H1 (cell line): ENCODE measurements around the gene PLPPR2.

Experiments
- HDAC2 ChIP-seq, 2 experiments: fragments of 300-600 bp in 1 of 2; sonication (generic) in 1 of 2; IDR thresholded peaks; 2 replicates each; pipeline ENCODE4 v1.6.1; 2011 to 2012; ENCODE audit warnings: low read depth in 2 of 2, low read length in 2 of 2, mild to moderate bottlenecking in 2 of 2, moderate library complexity in 2 of 2, borderline replicate concordance in 1 of 2, inconsistent platforms in 1 of 2
- TF ChIP-seq, protein P1 (sequence below), 3 experiments: IDR thresholded peaks; 1 replicate in 2 of 3; 2 replicates in 1 of 3; pipeline versions ENCODE4 v1.5.1 to v1.6.1; 2011; ENCODE audit warnings: low read length in 3 of 3, mild to moderate bottlenecking in 3 of 3, inconsistent platforms in 2 of 3, low read depth in 1 of 3, moderate library complexity in 1 of 3; ENCODE audit not compliant: insufficient read depth in 1 of 3; ENCODE audit errors: control extremely low read depth in 1 of 3
- TF ChIP-seq, protein P2 (sequence below): IDR thresholded peaks from 2 replicates; pipeline ENCODE4 v1.6.1; 2012; ENCODE audit warnings: low read length, inconsistent platforms

DNA sequence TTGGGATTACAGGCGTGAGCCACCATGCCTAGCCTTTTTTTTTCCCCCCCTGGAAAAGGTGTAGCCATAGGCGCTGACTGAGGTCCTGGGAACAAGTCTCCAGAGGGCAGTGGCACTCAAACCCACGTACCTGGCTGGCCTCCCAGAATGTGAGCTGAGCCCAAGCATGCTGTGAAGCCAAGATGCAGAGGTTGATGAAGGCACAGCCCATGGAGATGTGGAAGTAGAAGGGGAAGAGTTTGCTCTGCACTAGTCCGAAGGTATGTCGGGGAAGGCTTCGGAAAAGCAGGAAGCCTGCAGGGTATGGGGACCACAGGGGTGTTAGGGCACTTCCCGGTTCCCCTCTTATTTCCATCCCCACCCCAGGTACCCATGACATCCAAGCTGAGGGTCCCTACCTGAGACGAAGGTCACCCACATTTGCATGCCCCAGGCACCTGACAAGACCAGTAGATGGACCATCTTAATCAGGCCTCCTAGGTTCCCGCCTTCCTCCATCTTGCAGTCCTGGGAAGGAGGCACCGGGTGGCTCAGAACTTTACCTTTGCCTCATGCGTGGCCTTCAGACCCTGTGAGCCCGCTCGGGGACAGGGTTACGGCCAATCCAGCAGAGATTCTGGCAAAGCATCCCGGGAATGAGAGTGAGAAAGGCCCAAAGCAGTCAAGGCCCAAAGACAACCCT is 10.0 kb upstream of the PLPPR2 start:
- TF ChIP-seq HDAC2 (IDR thresholded peaks at IDR 0.05; ENCODE audit: borderline replicate concordance in 1 of 2, low read depth in 2 of 2, low read length in 2 of 2) = no peak
- TF ChIP-seq, protein P1, sequence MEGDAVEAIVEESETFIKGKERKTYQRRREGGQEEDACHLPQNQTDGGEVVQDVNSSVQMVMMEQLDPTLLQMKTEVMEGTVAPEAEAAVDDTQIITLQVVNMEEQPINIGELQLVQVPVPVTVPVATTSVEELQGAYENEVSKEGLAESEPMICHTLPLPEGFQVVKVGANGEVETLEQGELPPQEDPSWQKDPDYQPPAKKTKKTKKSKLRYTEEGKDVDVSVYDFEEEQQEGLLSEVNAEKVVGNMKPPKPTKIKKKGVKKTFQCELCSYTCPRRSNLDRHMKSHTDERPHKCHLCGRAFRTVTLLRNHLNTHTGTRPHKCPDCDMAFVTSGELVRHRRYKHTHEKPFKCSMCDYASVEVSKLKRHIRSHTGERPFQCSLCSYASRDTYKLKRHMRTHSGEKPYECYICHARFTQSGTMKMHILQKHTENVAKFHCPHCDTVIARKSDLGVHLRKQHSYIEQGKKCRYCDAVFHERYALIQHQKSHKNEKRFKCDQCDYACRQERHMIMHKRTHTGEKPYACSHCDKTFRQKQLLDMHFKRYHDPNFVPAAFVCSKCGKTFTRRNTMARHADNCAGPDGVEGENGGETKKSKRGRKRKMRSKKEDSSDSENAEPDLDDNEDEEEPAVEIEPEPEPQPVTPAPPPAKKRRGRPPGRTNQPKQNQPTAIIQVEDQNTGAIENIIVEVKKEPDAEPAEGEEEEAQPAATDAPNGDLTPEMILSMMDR (IDR thresholded peaks at IDR 0.05; ENCODE audit: control extremely low read depth in 1 of 3, insufficient read depth in 1 of 3, low read depth in 1 of 3, low read length in 3 of 3) = no peak
- TF ChIP-seq, protein P2, sequence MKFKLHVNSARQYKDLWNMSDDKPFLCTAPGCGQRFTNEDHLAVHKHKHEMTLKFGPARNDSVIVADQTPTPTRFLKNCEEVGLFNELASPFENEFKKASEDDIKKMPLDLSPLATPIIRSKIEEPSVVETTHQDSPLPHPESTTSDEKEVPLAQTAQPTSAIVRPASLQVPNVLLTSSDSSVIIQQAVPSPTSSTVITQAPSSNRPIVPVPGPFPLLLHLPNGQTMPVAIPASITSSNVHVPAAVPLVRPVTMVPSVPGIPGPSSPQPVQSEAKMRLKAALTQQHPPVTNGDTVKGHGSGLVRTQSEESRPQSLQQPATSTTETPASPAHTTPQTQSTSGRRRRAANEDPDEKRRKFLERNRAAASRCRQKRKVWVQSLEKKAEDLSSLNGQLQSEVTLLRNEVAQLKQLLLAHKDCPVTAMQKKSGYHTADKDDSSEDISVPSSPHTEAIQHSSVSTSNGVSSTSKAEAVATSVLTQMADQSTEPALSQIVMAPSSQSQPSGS = no peak
